Liver (tissue), 3 donors: ENCODE data around the gene DTNB.

Source experiments
- GABPA ChIP-seq, 2 donors: IDR thresholded peaks in 1 of 2; conservative IDR thresholded peaks in 1 of 2; 2 replicates each; pipeline ENCODE4 v1.6.1; 2016; ENCODE audit warnings: antibody characterized with exemption in 2 of 2, mild to moderate bottlenecking in 1 of 2, moderate library complexity in 1 of 2
- HNF4A ChIP-seq, 2 donors: conservative IDR thresholded peaks; 2 replicates each; pipeline ENCODE4 v1.6.1; 2016; ENCODE audit warnings: antibody characterized with exemption in 2 of 2, mild to moderate bottlenecking in 2 of 2
- JUND ChIP-seq, 2 donors: IDR thresholded peaks; 2 replicates each; pipeline ENCODE4 v1.6.1; 2016; ENCODE audit warnings: antibody characterized with exemption in 2 of 2
- NR2F2 ChIP-seq: IDR thresholded peaks from 2 replicates; pipeline ENCODE4 v1.6.1; 2016; ENCODE audit warnings: antibody characterized with exemption
- RAD21 ChIP-seq, 2 donors: IDR thresholded peaks; 2 replicates each; pipeline ENCODE4 v1.6.1; 2016; ENCODE audit warnings: antibody characterized with exemption in 2 of 2, mild to moderate bottlenecking in 2 of 2
- RXRA ChIP-seq, 2 donors: IDR thresholded peaks; 2 replicates each; pipeline ENCODE4 v1.6.1; 2017 to 2018; ENCODE audit warnings: antibody characterized with exemption in 2 of 2, mild to moderate bottlenecking in 1 of 2
- SP1 ChIP-seq: IDR thresholded peaks from 2 replicates; pipeline ENCODE4 v1.6.1; 2018; ENCODE audit warnings: antibody characterized with exemption, mild to moderate bottlenecking
- TAF1 ChIP-seq: conservative IDR thresholded peaks from 2 replicates; pipeline ENCODE4 v1.6.1; 2016; ENCODE audit warnings: antibody characterized with exemption, mild to moderate bottlenecking
- YY1 ChIP-seq: IDR thresholded peaks from 2 replicates; pipeline ENCODE4 v1.6.1; 2016; ENCODE audit warnings: antibody characterized with exemption, mild to moderate bottlenecking
- TF ChIP-seq, protein P1 (sequence below): fragments of 150-350 bp; IDR thresholded peaks from 2 replicates; pipeline ENCODE4 v1.5.1; 2017; ENCODE audit warnings: improper control_type of control experiment, low read depth, low read length; ENCODE audit not compliant: missing input control
- TF ChIP-seq, protein P2 (sequence below): IDR thresholded peaks from 2 replicates; pipeline ENCODE4 v1.6.1; 2016; ENCODE audit warnings: antibody characterized with exemption, mild to moderate bottlenecking
- TF ChIP-seq, protein P3 (sequence below): IDR thresholded peaks from 2 replicates; pipeline ENCODE4 v1.6.1; 2016; ENCODE audit warnings: antibody characterized with exemption
- TF ChIP-seq, protein P4 (sequence below): IDR thresholded peaks from 2 replicates; pipeline ENCODE4 v1.6.1; 2016; ENCODE audit warnings: antibody characterized with exemption
- TF ChIP-seq, protein P5 (sequence below): IDR thresholded peaks from 2 replicates; pipeline ENCODE4 v1.6.1; 2016; ENCODE audit warnings: antibody characterized with exemption
- donor health status: healthy.
- donor health status: healthy.

DNA sequence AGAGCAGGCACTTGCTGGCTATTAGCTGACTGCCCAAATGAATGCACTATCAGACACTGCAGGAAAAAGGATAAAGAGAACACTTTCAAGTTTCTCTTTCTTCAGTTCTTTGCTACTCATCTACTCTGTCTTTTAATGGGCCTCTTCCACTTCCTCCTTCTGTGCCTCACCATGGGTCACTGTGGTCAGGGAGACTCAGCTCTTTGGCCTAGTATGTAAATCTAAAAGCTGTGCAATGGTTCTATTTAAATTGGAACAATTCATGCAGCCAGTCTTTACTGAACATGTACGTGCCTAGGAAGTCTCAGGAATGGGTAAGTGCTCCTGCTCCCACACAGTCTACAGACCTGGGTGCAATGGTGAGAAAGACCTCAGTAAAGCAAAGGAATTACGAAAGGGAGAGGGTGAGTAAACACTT lies 252.5 kb downstream of the DTNB start:
- TF ChIP-seq, protein P1, sequence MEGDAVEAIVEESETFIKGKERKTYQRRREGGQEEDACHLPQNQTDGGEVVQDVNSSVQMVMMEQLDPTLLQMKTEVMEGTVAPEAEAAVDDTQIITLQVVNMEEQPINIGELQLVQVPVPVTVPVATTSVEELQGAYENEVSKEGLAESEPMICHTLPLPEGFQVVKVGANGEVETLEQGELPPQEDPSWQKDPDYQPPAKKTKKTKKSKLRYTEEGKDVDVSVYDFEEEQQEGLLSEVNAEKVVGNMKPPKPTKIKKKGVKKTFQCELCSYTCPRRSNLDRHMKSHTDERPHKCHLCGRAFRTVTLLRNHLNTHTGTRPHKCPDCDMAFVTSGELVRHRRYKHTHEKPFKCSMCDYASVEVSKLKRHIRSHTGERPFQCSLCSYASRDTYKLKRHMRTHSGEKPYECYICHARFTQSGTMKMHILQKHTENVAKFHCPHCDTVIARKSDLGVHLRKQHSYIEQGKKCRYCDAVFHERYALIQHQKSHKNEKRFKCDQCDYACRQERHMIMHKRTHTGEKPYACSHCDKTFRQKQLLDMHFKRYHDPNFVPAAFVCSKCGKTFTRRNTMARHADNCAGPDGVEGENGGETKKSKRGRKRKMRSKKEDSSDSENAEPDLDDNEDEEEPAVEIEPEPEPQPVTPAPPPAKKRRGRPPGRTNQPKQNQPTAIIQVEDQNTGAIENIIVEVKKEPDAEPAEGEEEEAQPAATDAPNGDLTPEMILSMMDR: no peak
- TF ChIP-seq TAF1: no peak
- no peak for TF ChIP-seq HNF4A (conservative IDR thresholded peaks at IDR 0.05)
- no peak for TF ChIP-seq RXRA (IDR thresholded peaks at IDR 0.05)
- TF ChIP-seq NR2F2: no peak
- TF ChIP-seq SP1: no peak
- TF ChIP-seq, protein P2, sequence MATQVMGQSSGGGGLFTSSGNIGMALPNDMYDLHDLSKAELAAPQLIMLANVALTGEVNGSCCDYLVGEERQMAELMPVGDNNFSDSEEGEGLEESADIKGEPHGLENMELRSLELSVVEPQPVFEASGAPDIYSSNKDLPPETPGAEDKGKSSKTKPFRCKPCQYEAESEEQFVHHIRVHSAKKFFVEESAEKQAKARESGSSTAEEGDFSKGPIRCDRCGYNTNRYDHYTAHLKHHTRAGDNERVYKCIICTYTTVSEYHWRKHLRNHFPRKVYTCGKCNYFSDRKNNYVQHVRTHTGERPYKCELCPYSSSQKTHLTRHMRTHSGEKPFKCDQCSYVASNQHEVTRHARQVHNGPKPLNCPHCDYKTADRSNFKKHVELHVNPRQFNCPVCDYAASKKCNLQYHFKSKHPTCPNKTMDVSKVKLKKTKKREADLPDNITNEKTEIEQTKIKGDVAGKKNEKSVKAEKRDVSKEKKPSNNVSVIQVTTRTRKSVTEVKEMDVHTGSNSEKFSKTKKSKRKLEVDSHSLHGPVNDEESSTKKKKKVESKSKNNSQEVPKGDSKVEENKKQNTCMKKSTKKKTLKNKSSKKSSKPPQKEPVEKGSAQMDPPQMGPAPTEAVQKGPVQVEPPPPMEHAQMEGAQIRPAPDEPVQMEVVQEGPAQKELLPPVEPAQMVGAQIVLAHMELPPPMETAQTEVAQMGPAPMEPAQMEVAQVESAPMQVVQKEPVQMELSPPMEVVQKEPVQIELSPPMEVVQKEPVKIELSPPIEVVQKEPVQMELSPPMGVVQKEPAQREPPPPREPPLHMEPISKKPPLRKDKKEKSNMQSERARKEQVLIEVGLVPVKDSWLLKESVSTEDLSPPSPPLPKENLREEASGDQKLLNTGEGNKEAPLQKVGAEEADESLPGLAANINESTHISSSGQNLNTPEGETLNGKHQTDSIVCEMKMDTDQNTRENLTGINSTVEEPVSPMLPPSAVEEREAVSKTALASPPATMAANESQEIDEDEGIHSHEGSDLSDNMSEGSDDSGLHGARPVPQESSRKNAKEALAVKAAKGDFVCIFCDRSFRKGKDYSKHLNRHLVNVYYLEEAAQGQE: no peak
- no peak for TF ChIP-seq RAD21 (IDR thresholded peaks at IDR 0.05)
- TF ChIP-seq, protein P3, sequence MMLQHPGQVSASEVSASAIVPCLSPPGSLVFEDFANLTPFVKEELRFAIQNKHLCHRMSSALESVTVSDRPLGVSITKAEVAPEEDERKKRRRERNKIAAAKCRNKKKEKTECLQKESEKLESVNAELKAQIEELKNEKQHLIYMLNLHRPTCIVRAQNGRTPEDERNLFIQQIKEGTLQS: no peak
- TF ChIP-seq, protein P4, sequence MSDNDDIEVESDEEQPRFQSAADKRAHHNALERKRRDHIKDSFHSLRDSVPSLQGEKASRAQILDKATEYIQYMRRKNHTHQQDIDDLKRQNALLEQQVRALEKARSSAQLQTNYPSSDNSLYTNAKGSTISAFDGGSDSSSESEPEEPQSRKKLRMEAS: no peak
- TF ChIP-seq JUND (IDR thresholded peaks at IDR 0.05): no peak
- TF ChIP-seq GABPA (IDR thresholded peaks at IDR 0.05 in 1 of 2, conservative IDR thresholded peaks at IDR 0.05 in 1 of 2): no peak
- TF ChIP-seq, protein P5, sequence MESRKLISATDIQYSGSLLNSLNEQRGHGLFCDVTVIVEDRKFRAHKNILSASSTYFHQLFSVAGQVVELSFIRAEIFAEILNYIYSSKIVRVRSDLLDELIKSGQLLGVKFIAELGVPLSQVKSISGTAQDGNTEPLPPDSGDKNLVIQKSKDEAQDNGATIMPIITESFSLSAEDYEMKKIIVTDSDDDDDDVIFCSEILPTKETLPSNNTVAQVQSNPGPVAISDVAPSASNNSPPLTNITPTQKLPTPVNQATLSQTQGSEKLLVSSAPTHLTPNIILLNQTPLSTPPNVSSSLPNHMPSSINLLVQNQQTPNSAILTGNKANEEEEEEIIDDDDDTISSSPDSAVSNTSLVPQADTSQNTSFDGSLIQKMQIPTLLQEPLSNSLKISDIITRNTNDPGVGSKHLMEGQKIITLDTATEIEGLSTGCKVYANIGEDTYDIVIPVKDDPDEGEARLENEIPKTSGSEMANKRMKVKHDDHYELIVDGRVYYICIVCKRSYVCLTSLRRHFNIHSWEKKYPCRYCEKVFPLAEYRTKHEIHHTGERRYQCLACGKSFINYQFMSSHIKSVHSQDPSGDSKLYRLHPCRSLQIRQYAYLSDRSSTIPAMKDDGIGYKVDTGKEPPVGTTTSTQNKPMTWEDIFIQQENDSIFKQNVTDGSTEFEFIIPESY: no peak
- no peak for TF ChIP-seq YY1
